Measurements from ENCODE around the gene USP7. TPM values are rescaled to one million over a fixed set of nuclear protein-coding genes. Genes with fewer than 3 reads are reported as not detected.

Gene USP7
- polyA plus RNA-seq, 2 of the 4 experiments (the other 2 are of a cell fraction) = 39.6 to 65.9 TPM

DNA sequence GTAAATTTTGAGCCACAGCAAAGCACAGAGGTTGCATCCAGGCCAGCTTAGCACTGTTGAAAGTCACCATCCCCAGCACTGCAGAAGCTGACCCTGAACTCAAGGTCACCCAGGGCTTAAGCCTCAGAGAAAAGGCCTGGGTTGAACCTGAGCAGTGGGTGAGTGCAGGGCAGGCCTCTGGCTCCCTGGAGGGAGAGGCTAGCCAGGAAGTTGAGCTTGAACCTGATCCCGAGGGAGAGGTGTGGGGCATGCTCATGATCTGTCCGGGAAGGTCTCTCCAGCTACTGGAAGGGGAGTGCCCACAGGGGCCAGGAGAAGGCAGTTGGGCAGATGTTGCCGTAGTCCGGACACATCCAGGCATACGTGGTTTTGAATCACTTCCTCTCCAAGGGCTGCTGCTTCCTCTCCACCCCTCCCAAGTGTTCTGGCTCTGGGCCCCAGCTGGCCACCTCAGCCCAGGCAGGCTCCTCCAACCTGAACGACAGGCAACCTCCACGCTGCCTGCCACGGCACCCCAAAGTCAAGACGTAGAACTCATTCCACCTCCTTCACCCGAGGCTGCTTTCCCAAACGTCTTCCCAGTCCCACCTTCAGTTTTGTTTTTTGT is 113.3 kb downstream of the USP7 start:
- H3K4me1 ChIP-seq = peaks cover 23% of the 10 kb centered on the region
- H3K4me3 ChIP-seq = no peak overlapping the region
- ATAC-seq (peak in 1 of 2 experiments; percentile 13; a peak in 3 of 6 replicates), FAIRE-seq (no peak), DNase-seq (ENCODE audit: low read depth in 1 of 2, low spot score in 1 of 2) (no peak)
- ChIA-PET POLR2A (interaction anchor here (1.4 kb wide), 1 partner anchor 18 kb away, joined by 3 read pairs; the partner anchor contains the start of gene CARHSP1), CTCF (interaction anchor here (1.2 to 5.8 kb wide), 3 partner anchors 11 to 283 kb away, joined by 3 to 44 read pairs (median 5); no protein-coding TSS in a partner anchor)
- H3K9me3 ChIP-seq = no peaks in the 10 kb centered on the region
- TF ChIP-seq KDM5A (IDR thresholded peaks at IDR 0.05) (no peak), RNF2 (IDR thresholded peaks at IDR 0.05; ENCODE audit: borderline replicate concordance, low read depth) (no peak), HOXA7 (CRISPR knock-in tag; IDR thresholded peaks at IDR 0.05) (no peak), JUN (IDR thresholded peaks at IDR 0.05) (no peak), EP300 (IDR thresholded peaks at IDR 0.05) (no peak)
- TF ChIP-seq, protein P1, sequence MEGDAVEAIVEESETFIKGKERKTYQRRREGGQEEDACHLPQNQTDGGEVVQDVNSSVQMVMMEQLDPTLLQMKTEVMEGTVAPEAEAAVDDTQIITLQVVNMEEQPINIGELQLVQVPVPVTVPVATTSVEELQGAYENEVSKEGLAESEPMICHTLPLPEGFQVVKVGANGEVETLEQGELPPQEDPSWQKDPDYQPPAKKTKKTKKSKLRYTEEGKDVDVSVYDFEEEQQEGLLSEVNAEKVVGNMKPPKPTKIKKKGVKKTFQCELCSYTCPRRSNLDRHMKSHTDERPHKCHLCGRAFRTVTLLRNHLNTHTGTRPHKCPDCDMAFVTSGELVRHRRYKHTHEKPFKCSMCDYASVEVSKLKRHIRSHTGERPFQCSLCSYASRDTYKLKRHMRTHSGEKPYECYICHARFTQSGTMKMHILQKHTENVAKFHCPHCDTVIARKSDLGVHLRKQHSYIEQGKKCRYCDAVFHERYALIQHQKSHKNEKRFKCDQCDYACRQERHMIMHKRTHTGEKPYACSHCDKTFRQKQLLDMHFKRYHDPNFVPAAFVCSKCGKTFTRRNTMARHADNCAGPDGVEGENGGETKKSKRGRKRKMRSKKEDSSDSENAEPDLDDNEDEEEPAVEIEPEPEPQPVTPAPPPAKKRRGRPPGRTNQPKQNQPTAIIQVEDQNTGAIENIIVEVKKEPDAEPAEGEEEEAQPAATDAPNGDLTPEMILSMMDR (IDR thresholded peaks at IDR 0.05) = no peak
- H3K27ac ChIP-seq = peak overlapping the region in 1 of 2 experiments; percentile 35; a peak in 1 of 6 replicates
- WGBS (ENCODE audit: missing lambda C conversion rate) = 69% methylated on average over 11 of the region's 11 CpGs
- no peak overlapping the region for H3K4me2 ChIP-seq

DNA sequence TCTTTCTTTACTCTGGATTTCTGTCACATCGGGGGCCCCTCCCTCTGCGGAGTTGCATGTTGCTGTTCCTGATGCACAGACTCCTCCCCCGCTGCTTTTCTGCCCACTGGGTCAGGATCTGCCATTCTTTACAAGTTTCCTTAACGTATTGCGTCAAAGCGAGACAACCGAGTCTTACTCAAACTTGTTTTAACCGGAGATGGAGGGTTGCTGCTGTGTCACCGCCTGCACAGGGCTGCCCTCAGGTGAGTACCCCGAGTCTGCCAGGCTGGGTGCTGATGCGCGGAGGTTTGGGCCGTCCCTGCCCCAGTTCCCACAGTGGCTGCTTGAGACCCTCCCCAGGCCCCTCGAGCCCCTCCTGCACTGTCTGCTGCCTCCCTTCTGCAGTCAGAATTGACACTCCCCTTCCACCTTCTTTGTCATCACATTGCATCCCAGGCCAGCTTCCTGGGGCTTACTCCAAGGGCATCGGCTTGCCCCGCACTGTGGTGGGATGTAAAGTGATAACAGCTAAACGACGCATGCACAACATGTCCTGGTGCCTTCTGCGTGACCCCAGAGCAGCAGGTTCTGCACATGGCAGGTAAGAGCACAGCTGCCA is 114.2 kb downstream of the USP7 start:
- POLR2A ChIA-PET = interaction anchor here (1.0 to 1.4 kb wide), 3 partner anchors 14 to 20 kb away, joined by 3 read pairs; partner anchors contain the start of gene CARHSP1
- DNase-seq (ENCODE audit: low read depth in 1 of 2, low spot score in 1 of 2) (no peak), ATAC-seq (peak; percentile 3 to 4; a peak in 3 of 6 replicates), FAIRE-seq (no peak)
- Histone ChIP-seq H3K27ac (peak overlapping the region in 1 of 2 experiments; percentile 75; a peak in 3 of 6 replicates), H3K4me1 (peaks cover 23% of the 10 kb centered on the region), H3K9me3 (no peaks in the 10 kb centered on the region), H3K4me3 (no peak overlapping the region), H3K4me2 (peak overlapping the region; percentile 40)
- CTCF ChIA-PET = interaction anchor here (1.2 to 3.1 kb wide), 4 partner anchors 12 to 283 kb away, joined by 3 to 10 read pairs (median 7); no protein-coding TSS in a partner anchor
- 88% methylated on average over 19 of the region's 19 CpGs for WGBS (ENCODE audit: missing lambda C conversion rate)
- TF ChIP-seq SREBF2 (IDR thresholded peaks at IDR 0.05) (no peak), ZFP36 (IDR thresholded peaks at IDR 0.05; ENCODE audit: borderline replicate concordance, partially characterized antibody) (no peak), BHLHE40 (IDR thresholded peaks at IDR 0.05; ENCODE audit: low read depth, low read length) (no peak), PHF8 (IDR thresholded peaks at IDR 0.05; ENCODE audit: borderline replicate concordance, low read depth) (no peak)

DNA sequence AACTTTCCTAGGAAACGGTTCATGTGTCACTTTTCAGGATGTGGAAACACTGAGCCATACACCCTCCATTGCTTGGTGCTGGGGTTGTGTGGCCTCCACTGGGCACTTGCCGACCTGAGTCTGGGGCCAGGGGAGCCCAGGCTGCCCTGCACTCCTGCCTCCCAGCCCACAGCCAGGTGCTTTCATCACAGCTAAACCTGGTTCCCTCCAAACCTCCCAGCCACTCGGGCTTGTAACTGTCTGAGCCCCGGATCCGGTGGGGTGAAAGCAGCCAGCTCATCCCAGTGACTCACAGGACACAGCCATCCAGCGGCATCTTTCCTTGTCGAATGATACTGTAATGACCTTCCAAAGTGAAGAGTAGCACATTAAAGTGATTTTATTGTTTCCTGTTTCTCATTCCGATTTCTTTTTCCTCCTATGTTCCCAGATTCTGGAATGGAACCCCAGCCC is 114.7 kb downstream of the USP7 start:
- DNase-seq (ENCODE audit: low read depth in 1 of 2, low spot score in 1 of 2) (peak in 1 of 2 experiments; percentile 56), ATAC-seq (peak; percentile 65 to 76), FAIRE-seq (no peak)
- Histone ChIP-seq H3K4me2 (peak overlapping the region; percentile 40), H3K27ac (peak overlapping the region in 1 of 2 experiments; percentile 75; a peak in 3 of 6 replicates), H3K9me3 (no peaks in the 10 kb centered on the region), H3K4me3 (no peak overlapping the region), H3K4me1 (peaks cover 23% of the 10 kb centered on the region)
- TF ChIP-seq TFCP2L1 (CRISPR knock-in tag; IDR thresholded peaks at IDR 0.05) (no peak), CBX8 (IDR thresholded peaks at IDR 0.05) (no peak), EP300 (IDR thresholded peaks at IDR 0.05) (no peak), MAFK (IDR thresholded peaks at IDR 0.05; ENCODE audit: partially characterized antibody) (no peak), RNF2 (IDR thresholded peaks at IDR 0.05; ENCODE audit: borderline replicate concordance, low read depth) (no peak), CEBPB (IDR thresholded peaks at IDR 0.05) (no peak), ZNF302 (CRISPR knock-in tag; IDR thresholded peaks at IDR 0.05) (no peak), CHD4 (IDR thresholded peaks at IDR 0.05; ENCODE audit: borderline replicate concordance) (no peak), FOSL2 (IDR thresholded peaks at IDR 0.05) (no peak), FOSL2 (CRISPR knock-in tag; IDR thresholded peaks at IDR 0.05) (no peak; the same call in 1 of the 2 replicates), RAD21 (conservative IDR thresholded peaks at IDR 0.05 in 1 of 2, IDR thresholded peaks at IDR 0.05 in 1 of 2) (no peak), CBX2 (IDR thresholded peaks at IDR 0.05; ENCODE audit: borderline replicate concordance, low read depth) (no peak), POLR2A (IDR thresholded peaks at IDR 0.05; ENCODE audit: low read length) (no peak), RARB (CRISPR knock-in tag; IDR thresholded peaks at IDR 0.05) (no peak), POLR2AphosphoS2 (conservative IDR thresholded peaks at IDR 0.05; ENCODE audit: low read length) (no peak; the same call in 1 of the 2 replicates)
- TF ChIP-seq, protein P2, sequence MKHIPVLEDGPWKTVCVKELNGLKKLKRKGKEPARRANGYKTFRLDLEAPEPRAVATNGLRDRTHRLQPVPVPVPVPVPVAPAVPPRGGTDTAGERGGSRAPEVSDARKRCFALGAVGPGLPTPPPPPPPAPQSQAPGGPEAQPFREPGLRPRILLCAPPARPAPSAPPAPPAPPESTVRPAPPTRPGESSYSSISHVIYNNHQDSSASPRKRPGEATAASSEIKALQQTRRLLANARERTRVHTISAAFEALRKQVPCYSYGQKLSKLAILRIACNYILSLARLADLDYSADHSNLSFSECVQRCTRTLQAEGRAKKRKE (CRISPR knock-in tag; IDR thresholded peaks at IDR 0.05; ENCODE audit: low read depth) = no peak
- ChIA-PET POLR2A (interaction anchor here (1.0 kb wide), 2 partner anchors 15 to 20 kb away, joined by 3 read pairs; partner anchors contain the start of gene CARHSP1), CTCF (interaction anchor here (1.9 to 3.1 kb wide), 3 partner anchors 13 to 160 kb away, joined by 5 to 10 read pairs (median 9); no protein-coding TSS in a partner anchor)
- 19% methylated on average over 8 of the region's 8 CpGs for WGBS (ENCODE audit: missing lambda C conversion rate)

Measured in A549 (cell line).